Measurements from ENCODE around the gene HOXA4.

Gene HOXA4

DNA sequence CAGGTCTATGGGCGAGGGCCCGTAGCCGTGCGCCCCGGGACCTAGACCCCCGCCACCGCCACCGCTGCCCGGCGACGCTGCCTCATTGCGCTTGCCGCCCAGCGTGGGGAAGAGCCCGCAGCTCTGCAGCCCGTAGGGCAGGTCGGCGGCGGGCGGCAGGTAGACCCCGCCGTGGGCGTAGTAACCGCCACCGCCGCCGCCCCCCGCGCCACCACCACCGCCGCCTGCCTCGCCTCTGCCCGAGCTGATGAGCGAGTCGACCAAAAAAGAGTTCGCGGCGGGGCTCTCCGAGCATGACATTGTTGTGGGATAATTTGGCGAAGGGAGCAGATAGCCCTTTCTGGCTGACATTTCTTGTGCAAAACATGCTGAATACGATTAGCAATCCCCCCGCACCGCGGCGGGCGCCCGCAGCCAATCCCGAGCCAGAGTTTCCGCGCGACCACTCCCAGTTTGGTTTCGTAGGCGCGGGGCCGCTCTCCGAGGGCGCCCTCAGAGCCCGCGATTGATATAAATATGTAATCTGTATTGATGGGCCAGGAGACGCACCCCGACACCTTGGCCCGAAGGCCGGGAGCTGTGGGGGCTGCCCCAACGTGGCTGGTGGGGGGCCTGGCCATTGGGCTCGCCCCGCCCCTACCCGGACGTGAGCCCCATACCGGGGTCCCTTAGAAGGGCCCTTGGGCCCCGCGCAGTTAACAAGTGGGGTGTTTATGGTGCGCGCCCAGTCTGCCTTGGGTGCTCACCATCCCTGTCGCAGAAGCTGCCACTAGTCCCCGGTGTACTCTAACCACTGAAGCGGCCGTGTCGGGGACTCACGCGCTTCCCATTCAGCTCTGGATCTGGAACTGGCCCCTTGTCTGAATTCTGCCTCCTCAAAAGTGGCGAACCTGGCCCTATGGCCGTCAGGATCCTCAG lies 43.7 kb upstream of the HOXA4 start, which contains the start of gene HOXA10:
Gene HOXA10 (minus strand): TSS at position 365 of the 918 bp plus-strand sequence. CDS start 14 bp downstream, at position 351.
- Histone ChIP-seq H3K36me3 (ENCODE audit: low read length) (no peaks in the 10 kb centered on the region), H3K9me3 (ENCODE audit: insufficient read depth, low read length) (no peaks in the 10 kb centered on the region), H3K9me2 (replicated peaks; ENCODE audit: insufficient read depth, low read length) (no peaks in the 10 kb centered on the region), H3K9ac (ENCODE audit: low read length) (no peak within 1 kb of the TSS), H3K27ac (ENCODE audit: low read depth, low read length) (no peak within 1 kb of the TSS), H3K4me3 (ENCODE audit: insufficient read depth, low read length, poor library complexity, severe bottlenecking) (no peak within 1 kb of the TSS), H3K27me3 (ENCODE audit: low read length) (no peaks in the 10 kb centered on the region), H3F3A (ENCODE audit: insufficient read depth) (no peaks in the 10 kb centered on the region), H3K4me2 (ENCODE audit: low read depth, low read length, poor library complexity, severe bottlenecking) (no peak within 1 kb of the TSS), H4K20me1 (ENCODE audit: low read depth, low read length) (no peaks in the 10 kb centered on the region), H3K79me2 (ENCODE audit: insufficient read depth, low read length) (no peaks in the 10 kb centered on the region), H2AFZ (ENCODE audit: low read depth, low read length, severe bottlenecking) (no peak within 1 kb of the TSS)
- TF ChIP-seq, protein P1, sequence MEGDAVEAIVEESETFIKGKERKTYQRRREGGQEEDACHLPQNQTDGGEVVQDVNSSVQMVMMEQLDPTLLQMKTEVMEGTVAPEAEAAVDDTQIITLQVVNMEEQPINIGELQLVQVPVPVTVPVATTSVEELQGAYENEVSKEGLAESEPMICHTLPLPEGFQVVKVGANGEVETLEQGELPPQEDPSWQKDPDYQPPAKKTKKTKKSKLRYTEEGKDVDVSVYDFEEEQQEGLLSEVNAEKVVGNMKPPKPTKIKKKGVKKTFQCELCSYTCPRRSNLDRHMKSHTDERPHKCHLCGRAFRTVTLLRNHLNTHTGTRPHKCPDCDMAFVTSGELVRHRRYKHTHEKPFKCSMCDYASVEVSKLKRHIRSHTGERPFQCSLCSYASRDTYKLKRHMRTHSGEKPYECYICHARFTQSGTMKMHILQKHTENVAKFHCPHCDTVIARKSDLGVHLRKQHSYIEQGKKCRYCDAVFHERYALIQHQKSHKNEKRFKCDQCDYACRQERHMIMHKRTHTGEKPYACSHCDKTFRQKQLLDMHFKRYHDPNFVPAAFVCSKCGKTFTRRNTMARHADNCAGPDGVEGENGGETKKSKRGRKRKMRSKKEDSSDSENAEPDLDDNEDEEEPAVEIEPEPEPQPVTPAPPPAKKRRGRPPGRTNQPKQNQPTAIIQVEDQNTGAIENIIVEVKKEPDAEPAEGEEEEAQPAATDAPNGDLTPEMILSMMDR (IDR thresholded peaks at IDR 0.05; ENCODE audit: insufficient read depth, low read length, poor library complexity, severe bottlenecking) = no peak

GRCh38 chr7:27173511-27173955 lies 43.0 kb upstream of the HOXA4 start:
- TF ChIP-seq, protein P1 (IDR thresholded peaks at IDR 0.05; ENCODE audit: insufficient read depth, low read length, poor library complexity, severe bottlenecking) = no peak
- TF ChIP-seq EZH2phosphoT487 (conservative IDR thresholded peaks at IDR 0.05; ENCODE audit: low read length) = no peak
- no peaks in the 10 kb centered on the region for H3K9me2 ChIP-seq (replicated peaks; ENCODE audit: insufficient read depth, low read length)
- no peak overlapping the region for H3K9ac ChIP-seq (ENCODE audit: low read length)
- H3F3A ChIP-seq (ENCODE audit: insufficient read depth) = no peaks in the 10 kb centered on the region
- no peaks in the 10 kb centered on the region for H3K36me3 ChIP-seq (ENCODE audit: low read length)
- no peak overlapping the region for H3K4me2 ChIP-seq (ENCODE audit: low read depth, low read length, poor library complexity, severe bottlenecking)
- no peak overlapping the region for H2AFZ ChIP-seq (ENCODE audit: low read depth, low read length, severe bottlenecking)
- no peaks in the 10 kb centered on the region for H3K9me3 ChIP-seq (ENCODE audit: insufficient read depth, low read length)
- no peaks in the 10 kb centered on the region for H3K27me3 ChIP-seq (ENCODE audit: low read length)
- no peaks in the 10 kb centered on the region for H4K20me1 ChIP-seq (ENCODE audit: low read depth, low read length)
- no peaks in the 10 kb centered on the region for H3K79me2 ChIP-seq (ENCODE audit: insufficient read depth, low read length)
- H3K27ac ChIP-seq (ENCODE audit: low read depth, low read length) = no peak overlapping the region
- no peak overlapping the region for H3K4me3 ChIP-seq (ENCODE audit: insufficient read depth, low read length, poor library complexity, severe bottlenecking)

- no peaks in the 10 kb centered on the region for H3K27me3 ChIP-seq (ENCODE audit: low read length)
- H3K4me2 ChIP-seq (ENCODE audit: low read depth, low read length, poor library complexity, severe bottlenecking) = no peak overlapping the region
- H3K4me3 ChIP-seq (ENCODE audit: insufficient read depth, low read length, poor library complexity, severe bottlenecking) = no peak overlapping the region
- no peak overlapping the region for H3K27ac ChIP-seq (ENCODE audit: low read depth, low read length)
- H4K20me1 ChIP-seq (ENCODE audit: low read depth, low read length) = no peaks in the 10 kb centered on the region
- TF ChIP-seq, protein P1 (IDR thresholded peaks at IDR 0.05; ENCODE audit: insufficient read depth, low read length, poor library complexity, severe bottlenecking) = no peak
- TF ChIP-seq EZH2phosphoT487 (conservative IDR thresholded peaks at IDR 0.05; ENCODE audit: low read length) = no peak
- no peaks in the 10 kb centered on the region for H3F3A ChIP-seq (ENCODE audit: insufficient read depth)
- H3K79me2 ChIP-seq (ENCODE audit: insufficient read depth, low read length) = no peaks in the 10 kb centered on the region
- H3K36me3 ChIP-seq (ENCODE audit: low read length) = no peaks in the 10 kb centered on the region
- no peaks in the 10 kb centered on the region for H3K9me2 ChIP-seq (replicated peaks; ENCODE audit: insufficient read depth, low read length)
- H3K9me3 ChIP-seq (ENCODE audit: insufficient read depth, low read length) = no peaks in the 10 kb centered on the region
- no peak overlapping the region for H3K9ac ChIP-seq (ENCODE audit: low read length)
- no peak overlapping the region for H2AFZ ChIP-seq (ENCODE audit: low read depth, low read length, severe bottlenecking)
These were observed 42.4 kb upstream of the HOXA4 start for GRCh38 chr7:27172823-27173510.

Data from SU-DHL-6 (cell line).